ENCODE results near the gene TMEM192.
"Not testable (repeated sequence)": the region's sequence is repeated elsewhere in the genome, so short reads cannot be mapped to it uniquely, and the experiment has no call there.

Gene TMEM192

DNA sequence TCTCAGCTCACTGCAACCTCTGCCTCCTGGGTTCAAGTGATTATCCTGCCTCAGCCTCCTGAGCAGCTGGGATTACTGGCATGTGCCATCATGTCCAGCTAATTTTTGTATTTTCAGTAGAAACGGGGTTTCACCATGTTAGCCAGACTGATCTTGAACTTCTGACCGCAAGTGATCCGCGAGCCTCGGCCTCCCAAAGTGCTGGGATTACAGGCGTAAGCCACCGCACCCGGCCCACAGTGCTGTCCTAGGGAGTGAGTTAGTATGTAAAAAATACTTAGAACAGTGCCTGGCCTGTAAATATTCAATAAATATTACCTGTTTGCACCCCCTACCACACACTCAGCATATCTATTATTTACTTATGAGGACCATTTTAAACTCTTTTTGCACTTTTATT is 20.5 kb downstream of the TMEM192 start:
- not testable (repeated sequence) for DNase-seq

GRCh38 chr4:165088366-165088765 is 24.3 kb downstream of the TMEM192 start:
- DNase-seq = no peak

GRCh38 chr4:165085946-165086345 is 26.7 kb downstream of the TMEM192 start:
- no peak for DNase-seq

GRCh38 chr4:165084787-165085186 is 27.9 kb downstream of the TMEM192 start:
- DNase-seq = not testable (repeated sequence)

DNA sequence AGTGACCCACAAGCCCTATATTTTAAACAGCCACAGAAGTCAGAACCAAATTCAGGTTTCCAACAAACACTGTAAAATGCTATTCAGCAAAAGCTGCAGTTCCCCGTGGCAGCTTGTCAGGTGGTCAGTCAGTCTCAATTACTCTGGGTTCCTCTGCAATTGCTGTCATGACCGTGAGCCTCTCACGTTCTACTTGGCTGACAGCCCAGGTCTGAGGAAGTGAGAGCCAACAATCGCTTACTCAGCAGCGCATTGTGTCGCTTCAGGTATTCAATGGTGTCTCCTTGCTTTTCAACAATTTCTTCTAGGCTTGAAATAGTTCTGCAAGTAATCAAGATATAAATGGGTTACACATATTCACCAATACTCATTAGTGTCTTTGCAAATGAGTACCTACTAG is 33.2 kb downstream of the TMEM192 start:
- DNase-seq = no peak

DNA sequence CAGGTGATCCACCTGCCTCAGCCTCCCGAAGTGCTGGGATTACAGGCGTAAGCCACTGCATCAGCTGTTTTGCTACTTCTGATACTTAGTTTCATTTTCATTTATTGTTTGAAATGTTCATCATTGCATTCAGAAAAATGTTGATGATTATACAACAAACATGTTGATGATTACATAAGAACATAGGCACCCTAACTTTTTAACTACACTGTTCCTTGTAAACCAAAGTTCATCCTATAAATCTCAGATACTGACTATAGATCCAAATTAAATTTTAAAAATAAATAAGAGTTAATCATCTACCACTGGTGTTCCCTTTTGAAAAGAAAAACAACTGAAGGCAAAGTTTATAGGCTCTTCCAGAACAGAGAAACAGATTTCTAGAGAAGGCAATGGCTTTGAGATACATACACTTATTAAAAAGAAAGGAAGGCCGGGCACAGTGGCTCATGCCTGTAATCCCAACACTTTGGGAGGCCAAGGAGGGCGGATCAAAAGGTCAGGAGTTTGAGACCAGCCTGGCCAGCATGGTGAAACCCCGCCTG is 35.6 kb downstream of the TMEM192 start:
- DNase-seq = no peak

DNA sequence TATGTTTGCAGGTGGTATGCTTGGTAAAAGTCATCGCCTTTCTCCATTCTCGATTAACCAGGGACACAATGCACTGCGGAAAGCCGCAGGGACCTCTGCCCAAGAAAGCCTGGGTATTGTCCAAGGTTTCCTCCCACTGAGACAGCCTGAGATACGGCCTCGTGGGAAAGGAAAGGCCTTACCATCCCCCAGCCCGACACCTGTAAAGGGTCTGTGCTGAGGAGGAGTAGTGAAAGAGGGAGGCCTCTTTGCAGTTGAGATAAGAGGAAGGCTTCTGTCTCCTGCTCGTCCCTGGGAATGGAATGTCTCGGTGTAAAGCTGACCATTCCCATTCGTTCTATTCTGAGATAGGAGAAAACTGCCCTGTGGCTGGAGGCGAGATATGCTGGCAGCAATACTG is 39.3 kb downstream of the TMEM192 start:
- not testable (repeated sequence) for DNase-seq

- no peak for DNase-seq
These were observed 42.1 kb downstream of the TMEM192 start for GRCh38 chr4:165070560-165070959.

DNA sequence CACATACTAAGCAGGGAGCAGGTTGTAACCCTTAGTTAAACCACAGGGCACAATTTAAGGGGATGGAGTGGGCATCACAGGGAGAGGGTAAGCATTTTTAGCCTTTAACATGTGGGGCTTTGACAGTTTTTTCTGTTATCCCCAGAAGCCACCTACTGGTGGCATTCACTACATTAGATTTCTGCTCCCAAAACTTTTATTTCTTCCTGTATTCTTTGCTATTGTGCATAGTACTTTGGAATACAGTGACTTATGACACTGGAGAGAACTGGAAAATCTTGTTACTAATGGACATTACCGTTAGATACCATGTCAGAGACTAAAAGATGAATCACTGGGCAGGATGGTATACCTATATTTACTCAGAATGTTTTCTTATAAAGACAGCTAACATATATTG is 51.7 kb downstream of the TMEM192 start:
- DNase-seq = no peak

DNA sequence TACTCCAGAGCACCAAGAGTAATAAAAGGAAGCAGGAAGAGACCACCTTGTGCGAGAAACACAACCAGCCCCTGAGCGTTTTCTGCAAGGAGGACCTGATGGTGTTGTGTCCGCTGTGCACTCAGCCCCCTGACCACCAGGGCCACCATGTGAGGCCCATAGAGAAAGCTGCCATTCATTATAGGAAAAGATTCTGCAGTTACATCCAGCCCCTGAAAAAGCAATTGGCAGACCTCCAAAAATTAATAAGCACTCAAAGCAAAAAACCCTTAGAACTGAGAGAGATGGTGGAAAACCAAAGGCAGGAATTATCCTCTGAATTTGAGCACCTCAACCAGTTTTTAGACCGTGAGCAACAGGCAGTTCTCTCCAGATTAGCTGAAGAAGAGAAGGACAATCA is 53.3 kb downstream of the TMEM192 start:
- no peak for DNase-seq

GRCh38 chr4:165058666-165059065 is 54.0 kb downstream of the TMEM192 start:
- no peak for DNase-seq

DNA sequence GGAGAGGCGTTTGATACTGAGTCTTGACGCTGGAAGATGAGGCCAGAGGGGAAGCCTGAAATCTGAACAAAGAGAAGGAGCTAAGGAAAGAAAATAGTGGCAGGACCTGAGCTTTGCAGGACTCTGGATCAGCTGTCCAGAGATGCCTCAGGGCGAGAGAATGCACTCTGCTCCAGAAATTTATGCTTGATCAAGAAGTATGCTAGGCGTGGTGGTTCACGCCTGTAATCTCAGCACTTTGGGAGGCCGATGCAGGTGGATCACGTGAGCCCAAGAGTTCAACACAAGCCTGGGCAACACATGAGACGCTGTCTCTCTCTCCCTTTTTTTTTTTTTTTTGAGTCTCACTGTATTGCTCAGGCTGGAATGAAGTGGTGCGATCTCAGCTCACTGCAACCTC is 57.1 kb downstream of the TMEM192 start:
- DNase-seq = no peak

GRCh38 chr4:165053645-165054044 is 59.0 kb downstream of the TMEM192 start, which contains the start of gene TRIM75:
TSS of gene TRIM75 (plus strand) at chr4:165053866. CDS start at chr4:165059148, 5,282 bp downstream.
- no peak for DNase-seq

GRCh38 chr4:165052627-165053026 is 60.0 kb downstream of the TMEM192 start:
- no peak for DNase-seq

- no peak for DNase-seq
These were observed 64.5 kb downstream of the TMEM192 start for GRCh38 chr4:165048170-165048569.

DNA sequence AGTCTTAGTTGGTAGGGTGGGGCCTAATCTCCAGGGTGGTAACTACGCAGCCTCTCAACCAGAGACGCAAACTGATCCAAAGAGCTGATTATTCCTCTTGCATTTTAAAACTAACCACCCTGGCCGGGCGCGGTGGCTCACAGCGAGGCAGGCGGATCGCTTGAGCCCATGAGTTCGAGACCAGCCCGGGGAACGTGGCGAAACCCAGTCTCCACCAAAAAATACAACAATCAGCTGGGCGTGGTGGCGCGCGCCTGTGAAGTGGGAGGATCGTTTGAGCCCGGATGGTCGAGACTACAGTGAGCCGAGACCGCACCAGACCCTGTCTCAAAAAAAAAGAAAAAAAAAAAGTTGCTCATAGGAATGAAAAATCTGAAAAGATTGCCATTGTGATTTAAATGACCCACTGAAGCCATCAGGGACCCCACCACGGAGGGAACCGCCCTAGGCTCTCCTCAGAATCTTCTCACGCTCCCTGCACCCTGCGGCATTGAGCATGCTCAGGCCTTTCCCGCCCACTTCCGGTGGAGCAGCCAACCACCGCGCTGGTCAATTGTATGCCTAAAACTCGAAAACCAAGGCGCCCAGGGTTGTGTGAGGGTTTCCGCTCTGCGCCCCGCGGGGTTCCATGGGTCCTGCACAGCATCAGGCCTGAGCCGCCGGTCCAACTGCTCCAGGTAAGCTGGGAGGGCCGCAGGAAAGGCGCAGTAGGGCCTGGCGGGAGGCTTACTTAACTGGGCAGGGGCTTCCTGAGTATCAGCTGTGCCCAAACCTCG is 81.0 kb downstream of the TMEM192 start, which contains the start of gene TRIM60:
Gene TRIM60 (plus strand): TSS at position 564 of the 776 bp plus-strand sequence. CDS start 8,074 bp downstream, outside the sequence.
- DNase-seq = no peak

DNA sequence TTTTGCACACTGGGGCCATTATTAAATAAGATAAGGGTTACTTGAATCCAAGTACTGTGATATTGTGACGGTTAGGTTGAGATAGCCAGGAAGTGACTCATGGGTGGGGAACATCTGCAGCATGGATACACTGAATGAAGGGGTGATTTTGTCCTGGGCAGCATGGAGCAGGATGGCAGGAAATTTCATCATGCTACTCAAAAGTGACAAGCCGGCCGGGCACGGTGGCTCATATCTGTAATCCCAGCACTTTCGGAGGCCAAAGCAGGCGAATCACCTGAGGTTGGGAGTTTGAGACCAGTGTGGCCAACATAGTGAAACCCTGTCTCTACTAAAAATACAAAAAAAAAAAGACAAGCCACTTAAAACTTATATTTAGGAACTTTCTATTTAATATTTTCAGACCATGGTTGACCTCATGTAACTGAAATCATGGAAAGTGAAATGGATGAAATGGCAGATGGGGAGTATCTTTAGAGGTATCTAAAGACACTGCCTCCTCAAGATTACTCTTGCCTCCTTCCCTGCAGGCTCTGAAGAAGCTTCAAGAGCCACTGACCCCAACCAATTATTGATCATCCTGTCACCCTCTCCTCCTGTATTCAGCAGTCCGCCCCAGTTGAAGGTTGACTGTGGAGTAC is 84.8 kb downstream of the TMEM192 start:
- no peak for DNase-seq

- DNase-seq = not testable (repeated sequence)
These were observed 86.9 kb downstream of the TMEM192 start for GRCh38 chr4:165025782-165026181.

All from stimulated activated naive CD4-positive, alpha-beta T cell treated with Interleukin-2 at 50 U/mL for 16 hours (primary cell).